Activated T-helper 1 cell treated with Interleukin-2 at 50 U/mL for 16 hours (primary cell): Measurements from ENCODE around the gene SEMA3A.
"Not testable (repeated sequence)": the region's sequence is repeated elsewhere in the genome, so short reads cannot be mapped to it uniquely, and the experiment has no call there.

Experiments
- DNase-seq: peaks from one replicate; pipeline ENCODE4 v3.0.0-alpha.2; 2020; ENCODE audit warnings: low read depth

Gene SEMA3A

GRCh38 chr7:84154991-84155781 is 39.4 kb downstream of the SEMA3A start:
- no peak for DNase-seq

- DNase-seq: no peak
These were observed 41.6 kb downstream of the SEMA3A start for GRCh38 chr7:84152995-84153394.

DNA sequence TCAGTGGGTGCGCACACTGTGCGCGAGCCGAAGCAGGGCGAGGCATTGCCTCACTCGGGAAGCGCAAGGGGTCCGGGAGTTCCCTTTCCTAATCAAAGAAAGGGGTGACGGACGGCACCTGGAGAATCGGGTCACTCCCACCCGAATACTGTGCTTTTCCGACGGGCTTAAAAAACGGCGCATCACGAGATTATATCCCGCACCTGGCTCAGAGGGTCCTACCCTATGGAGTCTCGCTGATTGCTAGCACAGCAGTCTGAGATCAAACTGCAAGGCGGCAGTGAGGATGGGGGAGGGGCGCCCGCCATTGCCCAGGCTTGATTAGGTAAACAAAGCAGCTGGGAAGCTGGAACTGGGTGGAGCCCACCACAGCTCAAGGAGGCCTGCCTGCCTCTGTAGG is 44.2 kb downstream of the SEMA3A start:
- not testable (repeated sequence) for DNase-seq

DNA sequence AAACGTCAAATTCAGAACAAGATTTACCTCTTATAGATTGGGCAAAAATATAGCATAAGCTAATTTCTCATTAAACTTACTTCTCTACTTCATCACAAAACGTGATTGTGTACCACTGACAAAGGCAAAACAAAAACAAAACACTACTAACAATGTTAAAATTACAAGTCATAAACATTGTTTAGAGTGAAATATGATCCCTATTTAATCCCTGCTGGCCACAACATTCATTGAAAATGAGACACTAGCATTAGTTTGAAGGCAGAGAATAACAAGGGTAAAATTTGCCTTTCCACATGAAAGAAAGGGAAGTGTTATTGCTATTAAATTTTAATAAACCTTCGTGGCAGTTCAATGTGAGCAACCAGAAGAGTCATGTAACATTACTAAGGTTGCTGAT is 45.0 kb downstream of the SEMA3A start:
- no peak for DNase-seq

GRCh38 chr7:84145892-84146291 is 48.7 kb downstream of the SEMA3A start:
- no peak for DNase-seq

DNA sequence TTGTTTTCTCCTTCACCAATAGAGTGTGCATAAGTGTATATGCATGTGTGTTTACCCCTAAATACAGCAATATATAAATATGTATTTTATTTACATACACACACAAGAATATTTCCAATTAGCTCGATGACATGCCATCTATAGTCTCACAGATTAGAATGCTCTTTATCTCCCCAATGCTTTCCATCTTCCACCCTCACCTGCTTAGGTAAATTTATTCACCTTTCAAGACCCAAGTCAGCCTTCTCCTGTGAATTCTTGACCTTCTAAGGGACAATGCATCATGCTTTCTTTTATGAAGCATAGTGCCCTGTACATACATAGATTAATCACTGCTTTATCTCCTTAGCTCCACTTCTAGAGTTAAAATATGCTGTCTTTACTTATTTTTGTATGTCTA is 49.7 kb downstream of the SEMA3A start:
- no peak for DNase-seq

- DNase-seq: no peak
These were observed 50.1 kb downstream of the SEMA3A start for GRCh38 chr7:84144480-84144879.

- no peak for DNase-seq
These were observed 51.9 kb downstream of the SEMA3A start for GRCh38 chr7:84142726-84143125.

- DNase-seq: no peak
These were observed 54.4 kb downstream of the SEMA3A start for GRCh38 chr7:84139986-84140729.

DNA sequence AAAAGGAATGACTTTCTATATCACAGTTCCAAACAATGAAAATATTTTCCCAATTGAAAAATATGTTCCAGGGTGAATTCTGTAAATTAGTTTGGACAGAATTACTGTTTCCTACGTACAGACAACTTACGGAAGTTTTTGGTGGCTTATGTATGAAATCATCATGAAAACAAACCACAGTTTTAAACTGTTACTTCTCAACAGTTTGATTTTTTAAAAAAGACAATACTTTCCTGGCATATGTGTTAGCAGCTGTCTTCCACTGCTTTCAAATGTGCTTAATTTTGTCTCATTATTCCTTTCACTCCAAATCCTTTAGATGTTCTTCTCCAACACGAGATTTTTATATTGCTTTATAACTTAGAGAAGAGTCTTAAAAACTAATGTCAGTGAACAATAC is 56.2 kb downstream of the SEMA3A start:
- DNase-seq: no peak

DNA sequence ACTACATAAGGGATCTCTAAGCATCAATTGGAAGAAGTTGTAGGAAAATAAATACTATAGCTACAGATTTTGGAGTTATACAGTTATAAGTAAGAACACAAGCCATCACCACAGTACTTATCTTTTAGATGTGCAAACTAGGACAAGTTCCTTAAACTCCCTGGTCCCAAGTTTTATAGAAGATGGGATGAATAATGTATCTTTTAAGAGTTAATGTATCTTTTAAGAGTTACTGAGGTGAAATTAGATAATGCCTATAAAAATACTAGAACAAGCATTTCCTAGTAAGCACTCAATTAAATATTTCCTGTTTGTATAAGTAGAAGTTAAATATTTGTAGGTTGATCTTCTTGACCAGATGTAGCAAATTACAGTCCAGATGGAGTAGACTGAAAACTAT is 56.8 kb downstream of the SEMA3A start:
- no peak for DNase-seq

DNA sequence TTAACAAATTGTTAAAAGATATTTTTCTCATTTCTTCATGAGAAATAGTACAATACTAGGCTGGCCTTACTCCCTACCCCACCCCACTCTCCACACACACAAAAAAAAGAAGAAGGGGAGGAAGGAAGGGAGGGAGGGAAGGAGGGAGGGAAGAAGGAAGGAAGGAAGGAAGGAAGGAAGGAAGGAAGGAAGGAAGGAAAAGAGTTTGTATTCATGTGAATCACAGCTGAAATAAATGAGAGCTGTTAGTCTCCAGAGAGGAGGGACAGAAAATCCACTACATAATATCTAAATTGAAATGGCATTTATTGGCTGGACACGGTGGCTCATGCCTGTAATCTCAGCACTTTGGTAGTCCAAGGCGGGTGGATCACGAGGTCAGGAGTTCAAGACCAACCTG is 57.8 kb downstream of the SEMA3A start:
- no peak for DNase-seq

GRCh38 chr7:84136336-84136735 is 58.3 kb downstream of the SEMA3A start:
- no peak for DNase-seq

DNA sequence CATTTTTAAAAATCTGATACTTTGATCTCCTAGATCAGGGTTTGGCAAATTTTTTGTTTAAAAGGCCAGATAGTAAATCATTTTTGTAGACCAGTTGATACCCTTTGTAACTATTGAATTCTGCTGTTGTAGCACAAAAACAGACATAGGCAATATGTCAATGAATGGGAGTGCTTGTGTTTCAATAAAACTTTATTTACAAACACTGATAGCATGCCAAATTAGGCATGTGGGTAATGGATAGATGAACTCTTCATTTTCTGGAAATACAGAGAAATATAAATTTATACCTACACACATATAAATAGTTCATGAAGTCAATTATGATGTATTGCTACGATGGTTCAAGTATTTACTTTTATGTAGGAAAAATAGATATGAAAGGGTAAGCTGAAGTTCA is 60.4 kb downstream of the SEMA3A start:
- DNase-seq: no peak

- DNase-seq: no peak
These were observed 68.9 kb downstream of the SEMA3A start for GRCh38 chr7:84125654-84126053.

DNA sequence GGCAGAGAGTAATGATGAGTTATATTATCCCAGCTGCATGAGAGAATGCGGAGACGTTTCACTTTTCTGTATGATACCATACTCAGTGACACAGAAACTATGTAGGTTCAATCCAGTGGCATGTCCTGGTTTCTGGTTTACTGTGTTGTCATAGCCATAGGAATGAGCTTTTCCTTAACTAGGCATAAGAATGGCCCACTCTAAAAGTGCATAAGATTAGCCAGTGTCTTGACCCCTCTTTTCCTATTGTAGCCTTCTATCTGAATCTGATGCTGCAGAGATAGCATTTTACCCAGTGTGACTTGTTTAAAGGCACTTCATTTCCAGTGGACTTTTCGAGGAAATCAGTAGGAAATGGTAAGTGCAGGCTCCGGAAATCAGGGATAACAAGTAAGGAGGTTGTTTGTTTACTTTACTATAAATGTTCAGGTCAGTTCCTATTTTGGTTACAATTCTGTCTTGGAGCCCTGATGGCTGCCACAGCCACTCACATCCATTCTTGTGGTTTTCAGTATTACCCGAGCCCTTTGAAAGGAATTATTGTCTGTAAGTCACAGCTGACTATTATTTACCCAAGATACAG is 70.5 kb downstream of the SEMA3A start:
- DNase-seq: no peak

DNA sequence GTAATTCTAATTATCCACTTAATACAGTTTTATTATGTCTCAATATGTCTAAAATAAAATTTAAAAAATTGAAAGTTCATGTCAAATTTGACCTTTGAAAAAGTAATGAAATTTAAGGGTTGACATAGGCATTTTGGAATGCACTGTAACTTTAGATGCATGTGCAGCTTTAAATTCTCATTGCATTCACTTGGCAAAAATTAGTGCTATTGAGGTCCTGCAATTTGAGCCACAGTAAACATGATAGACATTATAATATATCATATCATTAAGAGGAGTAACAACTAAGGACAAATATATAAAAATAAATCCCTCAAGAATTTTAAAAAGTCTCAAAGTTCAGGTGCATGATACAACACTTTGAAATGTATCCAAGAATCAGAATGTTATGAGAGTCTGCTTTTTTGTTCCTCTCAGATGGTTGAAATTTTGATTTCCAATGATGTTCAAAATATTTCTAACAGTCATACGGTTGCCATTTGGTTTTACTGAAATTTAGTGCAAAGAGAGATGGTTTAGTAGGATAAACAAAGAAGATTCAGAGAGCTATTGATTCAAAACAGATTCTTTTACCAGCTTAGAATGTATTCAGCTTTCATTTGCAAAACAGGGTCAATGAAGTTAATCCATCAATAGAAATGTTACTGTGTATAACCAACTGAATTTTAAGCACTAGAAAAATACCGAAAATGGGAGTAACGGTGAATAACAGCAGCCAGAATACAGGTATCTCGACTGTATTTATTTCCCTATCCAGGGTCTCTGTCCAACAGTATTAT is 71.8 kb downstream of the SEMA3A start:
- DNase-seq: no peak

- DNase-seq: no peak
These were observed 77.3 kb downstream of the SEMA3A start for GRCh38 chr7:84117304-84117703.

GRCh38 chr7:84113906-84114850 is 80.4 kb downstream of the SEMA3A start:
- DNase-seq: no peak

GRCh38 chr7:84113286-84113685 is 81.3 kb downstream of the SEMA3A start:
- DNase-seq: no peak

GRCh38 chr7:84112771-84113170 is 81.8 kb downstream of the SEMA3A start:
- DNase-seq: no peak
